ENCODE data around the gene NCAPH2.

The NCAPH2 gene

DNA sequence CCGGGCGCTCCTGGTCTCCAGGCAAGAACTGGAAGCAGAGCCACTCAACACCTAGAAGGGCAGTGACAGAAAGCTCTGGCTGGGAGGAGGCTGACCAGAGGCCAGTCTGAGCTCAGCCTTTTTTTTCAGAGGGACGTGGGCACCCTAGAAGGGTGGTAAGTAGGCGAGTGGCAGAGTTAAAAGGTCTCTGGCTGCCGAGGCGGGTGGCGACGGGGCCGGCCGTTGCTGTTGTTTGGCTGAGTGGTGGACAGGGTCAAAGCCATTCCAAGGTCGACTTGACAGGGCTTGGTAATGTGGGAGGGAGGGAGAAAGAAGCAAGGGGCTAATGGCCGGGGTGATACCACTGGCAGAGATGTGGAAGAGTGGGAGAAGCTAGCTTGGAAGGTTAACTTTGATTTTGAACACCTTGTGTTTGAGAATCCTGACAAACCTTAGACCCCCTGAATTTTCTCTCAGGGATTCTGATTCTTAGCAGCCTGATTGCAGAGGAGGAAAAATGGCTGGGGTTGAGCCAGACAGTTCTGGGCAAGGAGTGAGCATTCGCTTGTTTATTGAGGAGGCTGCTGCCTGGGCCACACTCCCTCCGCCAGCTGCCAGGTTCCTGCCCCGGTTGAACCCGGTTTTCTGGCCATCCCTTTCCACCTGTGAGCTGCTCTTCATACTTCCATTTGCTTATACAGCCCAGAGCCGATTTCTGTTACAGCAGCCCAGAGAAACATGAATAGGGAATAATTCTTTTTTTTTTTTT lies 55.6 kb downstream of the NCAPH2 start:
- TF ChIP-seq, protein P1, sequence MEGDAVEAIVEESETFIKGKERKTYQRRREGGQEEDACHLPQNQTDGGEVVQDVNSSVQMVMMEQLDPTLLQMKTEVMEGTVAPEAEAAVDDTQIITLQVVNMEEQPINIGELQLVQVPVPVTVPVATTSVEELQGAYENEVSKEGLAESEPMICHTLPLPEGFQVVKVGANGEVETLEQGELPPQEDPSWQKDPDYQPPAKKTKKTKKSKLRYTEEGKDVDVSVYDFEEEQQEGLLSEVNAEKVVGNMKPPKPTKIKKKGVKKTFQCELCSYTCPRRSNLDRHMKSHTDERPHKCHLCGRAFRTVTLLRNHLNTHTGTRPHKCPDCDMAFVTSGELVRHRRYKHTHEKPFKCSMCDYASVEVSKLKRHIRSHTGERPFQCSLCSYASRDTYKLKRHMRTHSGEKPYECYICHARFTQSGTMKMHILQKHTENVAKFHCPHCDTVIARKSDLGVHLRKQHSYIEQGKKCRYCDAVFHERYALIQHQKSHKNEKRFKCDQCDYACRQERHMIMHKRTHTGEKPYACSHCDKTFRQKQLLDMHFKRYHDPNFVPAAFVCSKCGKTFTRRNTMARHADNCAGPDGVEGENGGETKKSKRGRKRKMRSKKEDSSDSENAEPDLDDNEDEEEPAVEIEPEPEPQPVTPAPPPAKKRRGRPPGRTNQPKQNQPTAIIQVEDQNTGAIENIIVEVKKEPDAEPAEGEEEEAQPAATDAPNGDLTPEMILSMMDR (IDR thresholded peaks at IDR 0.05), result no peak

DNA sequence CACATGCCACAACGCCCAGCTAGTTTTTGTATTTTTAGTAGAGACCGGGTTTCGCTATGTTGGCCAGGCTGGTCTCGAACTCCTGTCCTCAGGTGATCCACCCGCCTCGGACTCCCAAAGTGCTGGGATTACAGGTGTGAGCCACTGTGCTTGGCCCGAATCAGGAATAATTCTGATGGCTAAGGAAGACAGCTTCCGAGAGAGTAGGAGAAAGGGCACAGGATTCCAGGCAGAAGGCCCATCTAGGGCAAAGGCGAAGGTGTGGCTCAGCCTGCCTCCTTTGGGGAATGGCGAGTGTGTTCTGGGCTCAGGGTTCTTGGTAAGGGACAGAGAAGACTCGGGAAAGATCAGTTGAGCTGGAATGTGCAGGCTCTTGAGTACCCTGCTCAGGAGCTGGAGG lies 56.3 kb downstream of the NCAPH2 start:
- TF ChIP-seq, protein P1 (IDR thresholded peaks at IDR 0.05), result no peak

DNA sequence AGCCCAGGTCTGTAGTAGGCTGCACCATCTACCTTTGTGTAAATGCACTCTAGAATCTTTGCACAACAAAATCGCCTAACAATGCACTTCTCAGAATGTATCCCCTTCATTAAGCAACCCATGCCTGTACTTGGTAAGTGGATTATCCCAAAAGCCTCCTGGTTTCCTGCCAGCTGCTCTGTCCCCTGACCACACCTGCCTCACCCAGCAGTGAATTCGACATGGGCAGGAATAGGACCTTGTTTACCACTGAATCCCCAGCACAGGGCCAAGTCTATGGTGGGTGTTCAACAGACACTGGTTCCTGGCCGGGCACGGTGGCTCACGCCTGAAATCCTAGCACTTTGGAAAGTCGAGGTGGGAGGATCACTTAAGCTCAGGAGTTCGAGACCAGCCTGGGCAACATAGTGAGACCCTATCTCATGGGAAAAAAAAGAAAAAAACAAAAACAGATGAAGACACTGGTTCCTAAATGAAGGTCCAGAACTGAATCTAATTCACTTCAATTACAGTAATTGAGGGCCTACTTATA lies 59.8 kb downstream of the NCAPH2 start:
- TF ChIP-seq, protein P1 (IDR thresholded peaks at IDR 0.05), result no peak

DNA sequence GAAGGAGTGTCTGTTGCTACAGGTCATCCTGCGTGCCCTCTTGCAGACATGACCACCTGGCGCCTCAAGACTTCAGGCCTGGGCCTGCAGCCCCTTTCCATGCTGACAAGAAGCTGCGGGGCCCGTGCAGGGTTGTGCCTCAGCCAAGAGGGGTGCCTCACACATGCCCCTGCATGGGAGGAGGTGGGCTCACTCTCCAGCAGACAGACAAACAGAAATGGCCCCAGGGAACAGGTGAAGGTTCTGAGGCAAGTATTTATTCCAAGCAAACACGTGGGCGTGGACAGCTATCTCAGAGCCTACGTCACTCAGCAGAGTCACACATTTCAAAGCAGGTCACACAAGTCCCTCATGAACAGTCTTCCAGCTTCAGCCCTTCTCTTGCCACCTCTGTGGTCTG lies 60.6 kb downstream of the NCAPH2 start:
- TF ChIP-seq, protein P1 (IDR thresholded peaks at IDR 0.05), result no peak

DNA sequence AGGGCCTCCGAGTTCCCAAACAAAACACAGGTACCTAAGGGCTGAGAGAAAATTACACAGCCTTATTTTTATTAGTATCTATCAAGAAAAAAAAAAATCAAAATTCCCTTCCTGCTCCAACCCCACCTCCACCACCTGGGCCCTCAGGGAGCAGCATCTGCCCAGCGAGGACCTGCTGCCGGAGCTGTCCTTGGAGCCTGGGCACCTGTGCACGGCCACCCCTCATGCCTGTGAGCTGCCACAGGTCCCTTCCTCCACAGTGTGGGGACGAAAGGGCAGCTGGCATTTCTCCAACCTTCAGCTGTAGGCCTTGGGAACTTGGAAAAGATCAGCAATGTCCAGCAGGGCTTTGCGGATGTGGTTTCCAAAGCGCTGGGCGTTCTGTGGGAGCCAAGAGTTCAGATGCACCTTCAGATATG lies 61.0 kb downstream of the NCAPH2 start:
- TF ChIP-seq, protein P1 (IDR thresholded peaks at IDR 0.05), result no peak

DNA sequence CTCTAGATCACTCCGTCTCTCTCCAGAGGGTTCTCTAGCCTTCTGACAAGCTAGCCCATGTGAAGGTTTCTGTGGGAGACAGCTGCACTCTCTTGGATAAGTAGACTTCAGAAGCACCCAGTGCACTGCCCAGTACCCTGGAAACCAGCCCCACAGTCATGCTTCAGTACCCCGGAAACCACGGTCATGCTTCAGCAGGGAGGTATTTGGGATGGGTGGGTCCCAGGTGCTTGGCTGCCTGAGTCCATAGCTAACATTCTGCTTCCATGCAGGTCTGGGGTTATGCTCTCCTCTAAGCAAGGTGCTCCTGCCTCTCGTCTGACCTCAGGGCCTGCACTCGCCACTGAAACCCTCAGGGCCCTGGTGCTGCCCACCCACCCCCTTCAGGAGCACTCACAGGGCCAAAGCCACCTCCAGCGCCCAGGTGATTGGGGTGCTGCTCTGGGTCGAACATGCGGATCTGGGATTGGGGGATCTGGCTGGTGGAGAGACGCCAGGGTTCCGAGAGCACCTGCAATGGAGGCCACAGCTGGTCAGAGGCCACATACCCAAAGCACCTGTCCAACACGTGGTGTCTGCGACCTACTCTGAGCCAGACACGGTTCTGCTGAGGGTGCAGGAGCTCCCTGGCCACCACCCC lies 62.0 kb downstream of the NCAPH2 start:
- TF ChIP-seq, protein P1 (IDR thresholded peaks at IDR 0.05), result no peak

DNA sequence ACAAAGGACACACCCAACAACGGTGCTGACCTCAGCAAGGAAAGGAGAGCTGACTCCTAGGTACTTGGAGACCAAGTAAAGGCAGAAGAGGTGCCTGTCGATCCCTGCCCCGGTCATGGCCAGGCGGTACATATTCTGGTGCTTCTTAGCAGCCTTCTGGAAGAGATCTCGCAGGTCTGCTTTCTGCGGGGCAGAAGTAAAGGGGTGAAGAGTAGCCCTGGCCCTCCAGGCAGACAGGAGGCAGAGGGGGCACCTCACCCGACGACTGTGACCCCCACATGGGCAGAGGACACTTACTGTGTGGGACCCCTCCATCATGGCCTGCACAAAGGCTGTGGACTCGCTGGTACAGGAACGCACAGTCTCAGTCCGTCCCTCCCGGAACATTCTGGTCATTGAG lies 62.8 kb downstream of the NCAPH2 start:
- TF ChIP-seq, protein P1 (IDR thresholded peaks at IDR 0.05), result no peak
